ENCODE results near the gene SLC25A1.

DNA sequence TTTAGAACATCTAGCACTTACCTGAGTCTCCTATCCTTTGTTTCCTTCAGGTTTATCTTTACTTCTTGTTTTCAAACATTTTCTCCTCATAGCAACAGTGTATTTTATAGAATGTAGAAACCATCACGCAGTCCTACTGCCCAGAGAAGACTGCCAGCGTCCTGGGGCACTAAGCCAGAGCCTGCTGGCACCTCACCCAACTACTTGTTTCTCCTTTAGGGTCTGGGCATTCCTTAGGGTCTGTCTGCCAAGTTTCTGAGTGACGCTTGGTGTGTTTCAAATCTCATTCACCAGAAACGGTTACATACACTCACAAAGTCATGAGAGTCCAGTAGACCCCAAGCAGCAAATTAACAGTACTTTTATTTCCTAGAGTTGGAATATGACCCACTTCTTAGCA is 49.6 kb upstream of the SLC25A1 start:
- TF ChIP-seq POLR2A (IDR thresholded peaks at IDR 0.05; ENCODE audit: low read depth, low read length) (no peak), TAF1 (IDR thresholded peaks at IDR 0.05; ENCODE audit: borderline replicate concordance, low read depth, low read length) (no peak)

All from GM12892 (cell line).